Osteoblast (primary cell): ENCODE results near the gene DUSP7. TPM values are rescaled to one million over a fixed set of nuclear protein-coding genes. Genes with fewer than 3 reads are reported as not detected.

Experiments
- DNase-seq: peaks from one replicate; pipeline ENCODE4 v3.0.0; 2011; ENCODE audit warnings: low spot score, mixed read lengths; ENCODE audit not compliant: insufficient read length; ENCODE audit errors: missing footprints
- H2AFZ ChIP-seq: 2 replicates; pipeline ENCODE4 v1.6.0; 2011; ENCODE audit warnings: mild to moderate bottlenecking, low read length
- H3K27ac ChIP-seq: 2 replicates; pipeline ENCODE4 v1.5.1; 2011; ENCODE audit warnings: mild to moderate bottlenecking, low read depth, low read length, moderate library complexity
- H3K27me3 ChIP-seq: 2 replicates; pipeline ENCODE4 v1.6.0; 2012; ENCODE audit warnings: mild to moderate bottlenecking, control low read depth, inconsistent platforms, low read length, moderate library complexity; ENCODE audit not compliant: insufficient read depth
- H3K36me3 ChIP-seq: 2 replicates; pipeline ENCODE4 v1.5.1; 2011; ENCODE audit warnings: mild to moderate bottlenecking, low read length, control low read depth, moderate library complexity; ENCODE audit not compliant: insufficient read depth
- H3K4me1 ChIP-seq: 2 replicates; pipeline ENCODE4 v1.5.1; 2011; ENCODE audit warnings: mild to moderate bottlenecking, low read length, control low read depth, moderate library complexity; ENCODE audit not compliant: insufficient read depth
- H3K4me2 ChIP-seq: 2 replicates; pipeline ENCODE4 v1.6.0; 2011; ENCODE audit warnings: mild to moderate bottlenecking, low read length; ENCODE audit not compliant: insufficient read depth
- H3K4me3 ChIP-seq: fragments of 200-600 bp; sonication (generic); 3 replicates; pipeline ENCODE4 v1.5.1; 2012; ENCODE audit warnings: mild to moderate bottlenecking, low read length, inconsistent platforms; ENCODE audit not compliant: insufficient read depth
- H3K79me2 ChIP-seq: 2 replicates; pipeline ENCODE4 v1.6.0; 2012; ENCODE audit warnings: mild to moderate bottlenecking, low read length, control low read depth, inconsistent platforms; ENCODE audit not compliant: insufficient read depth
- H3K9me3 ChIP-seq: 2 replicates; pipeline ENCODE4 v1.5.1; 2011; ENCODE audit warnings: low read depth, low read length, control low read depth
- H4K20me1 ChIP-seq: 2 replicates; pipeline ENCODE4 v1.6.0; 2012; ENCODE audit warnings: mild to moderate bottlenecking, low read length, control low read depth; ENCODE audit not compliant: insufficient read depth
- CTCF ChIP-seq: IDR thresholded peaks from 2 replicates; pipeline ENCODE4 v1.5.1; 2011; ENCODE audit warnings: mild to moderate bottlenecking, low read depth, low read length, moderate library complexity; ENCODE audit errors: extremely low read depth
- total RNA-seq: library from RNA; depleted of rRNA; stranded (reverse); fragments of >200 nt; gene quantifications from 2 replicates; pipeline ENCODE4 v1.2.3, GENCODE V29; 2012

The DUSP7 gene
- total RNA-seq, 1 donor, result 12.7 TPM

GRCh38 chr3:52023860-52024764 is 32.3 kb downstream of the DUSP7 start:
- H3K27me3 ChIP-seq, result no peaks in the 10 kb centered on the region
- H3K79me2 ChIP-seq, result no peaks in the 10 kb centered on the region
- H3K27ac ChIP-seq, result no peak overlapping the region
- no peak for TF ChIP-seq CTCF
- peak overlapping the region; percentile 78 for H2AFZ ChIP-seq
- no peaks in the 10 kb centered on the region for H4K20me1 ChIP-seq
- H3K4me3 ChIP-seq, result no peak overlapping the region
- H3K4me2 ChIP-seq, result no peak overlapping the region
- H3K9me3 ChIP-seq, result no peaks in the 10 kb centered on the region
- H3K36me3 ChIP-seq, result no peaks in the 10 kb centered on the region
- DNase-seq, result no peak
- peaks cover 32% of the 10 kb centered on the region for H3K4me1 ChIP-seq

DNA sequence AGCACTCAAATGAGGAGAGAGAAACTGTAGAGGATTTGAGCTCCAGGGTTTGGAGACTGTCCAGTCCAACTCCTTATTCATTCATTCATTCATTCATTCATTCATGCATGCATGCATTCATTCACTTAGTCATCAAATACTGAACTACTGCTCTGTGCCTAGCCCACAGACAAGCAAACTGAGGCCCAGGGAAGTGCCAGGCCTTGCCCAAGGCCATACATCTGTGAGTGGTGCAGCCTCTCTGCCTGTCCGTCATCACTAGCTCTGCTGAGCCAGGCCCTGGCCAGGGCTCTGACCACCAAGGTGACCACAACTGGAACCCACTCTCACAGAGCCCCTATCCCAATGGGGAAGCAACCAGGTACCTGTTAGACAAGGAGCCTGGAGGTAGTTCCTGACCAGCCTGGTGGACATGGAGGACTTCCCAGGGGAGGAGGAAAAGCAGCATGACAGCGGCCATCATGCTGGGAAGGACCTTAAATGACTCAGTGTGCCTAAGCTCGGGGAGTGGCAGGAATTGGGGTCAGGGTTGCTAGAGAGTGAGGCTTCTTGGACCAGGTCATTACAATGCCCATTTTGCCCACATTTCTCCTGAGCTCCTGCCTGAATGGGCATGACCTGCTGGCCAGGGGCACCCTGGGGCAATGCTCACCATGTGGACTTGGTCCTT is 33.1 kb downstream of the DUSP7 start:
- Histone ChIP-seq H3K27ac (no peak overlapping the region), H3K79me2 (no peaks in the 10 kb centered on the region), H2AFZ (peak overlapping the region; percentile 78), H3K4me2 (peak overlapping the region; percentile 69), H3K27me3 (no peaks in the 10 kb centered on the region), H3K4me1 (peaks cover 28% of the 10 kb centered on the region), H3K4me3 (no peak overlapping the region), H3K9me3 (no peaks in the 10 kb centered on the region), H3K36me3 (no peaks in the 10 kb centered on the region), H4K20me1 (no peaks in the 10 kb centered on the region)
- DNase-seq, result no peak
- TF ChIP-seq CTCF, result no peak

- H3K79me2 ChIP-seq, result no peaks in the 10 kb centered on the region
- no peaks in the 10 kb centered on the region for H3K9me3 ChIP-seq
- peak overlapping the region; percentile 47 for H3K4me3 ChIP-seq
- H3K4me1 ChIP-seq, result peaks cover 30% of the 10 kb centered on the region
- H3K36me3 ChIP-seq, result no peaks in the 10 kb centered on the region
- H3K4me2 ChIP-seq, result peak overlapping the region; percentile 69
- H2AFZ ChIP-seq, result peak overlapping the region; percentile 70
- H4K20me1 ChIP-seq, result no peaks in the 10 kb centered on the region
- DNase-seq, result peak; percentile 96
- TF ChIP-seq CTCF, result no peak
- H3K27ac ChIP-seq, result peak overlapping the region; percentile 46
- no peaks in the 10 kb centered on the region for H3K27me3 ChIP-seq
Observed at GRCh38 chr3:52022323-52023100, 33.9 kb downstream of the DUSP7 start.
